ENCODE measurements around the gene SMKR1. TPM values are rescaled to one million over a fixed set of nuclear protein-coding genes. Genes with fewer than 3 reads are reported as not detected.
A peak's percentile ranks its signal among the peaks of the same experiment; 100 is the strongest.

The SMKR1 gene
- total and polyA plus RNA-seq, 2 of the 8 experiments (the other 6 are each of a cell fraction or from before 2014, with no cell fraction given), result 0.39 to 1.6 TPM

DNA sequence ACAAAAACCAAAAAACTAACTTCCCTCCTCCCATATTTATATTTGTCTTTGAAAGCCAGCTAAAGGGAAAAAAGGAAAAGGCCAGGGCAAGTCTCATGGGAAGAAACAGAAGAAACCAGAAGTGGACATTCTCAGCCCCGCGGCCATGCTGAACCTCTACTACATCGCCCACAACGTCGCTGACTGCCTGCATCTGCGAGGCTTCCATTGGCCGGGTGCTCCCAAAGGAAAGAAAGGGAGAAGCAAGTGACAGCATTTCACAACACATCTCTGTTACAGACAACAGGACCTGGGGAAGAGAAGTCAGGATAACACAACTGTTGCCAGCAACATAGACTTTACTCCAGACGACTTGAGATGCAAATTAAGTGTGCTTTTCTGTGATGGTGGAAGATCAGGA lies 9.9 kb downstream of the SMKR1 start:
- 88% methylated on average over 8 of the region's 8 CpGs; no CpG with 5 or more reads in 1 of the 2 experiments for WGBS, 2 experiments (ENCODE audit: extremely low coverage in 1 of 2, insufficient coverage in 1 of 2, insufficient read length in 1 of 2, insufficient replicate concordance in 2 of 2, low coverage in 1 of 2, low lambda C conversion rate in 2 of 2, missing lambda C conversion rate in 1 of 2)
- H4K8ac ChIP-seq (ENCODE audit: extremely low read depth, insufficient read depth, low read length), result no peak overlapping the region
- no peak overlapping the region for H2AK5ac ChIP-seq (ENCODE audit: low read depth, low read length)
- H2AFZ ChIP-seq (ENCODE audit: low read length), result 0 out of 2 replicates have a peak overlapping the region, but pooled peaks have one; percentile 17
- H3K4me3 ChIP-seq (ENCODE audit: extremely low read depth in 1 of 4, insufficient read depth in 2 of 4, low read depth in 3 of 4, low read length in 4 of 4), result no peak overlapping the region
- H2BK20ac ChIP-seq (ENCODE audit: low read length), result no peak overlapping the region
- H3K4ac ChIP-seq (replicated peaks; ENCODE audit: insufficient read length, low read depth, low read length), result no peak overlapping the region
- no peaks in the 10 kb centered on the region for H3K23me2 ChIP-seq (ENCODE audit: low read depth, low read length)
- H3K79me2 ChIP-seq (ENCODE audit: control insufficient read depth in 1 of 2, insufficient read depth in 2 of 2, low read length in 2 of 2), result no peaks in the 10 kb centered on the region
- ChIA-PET POLR2A (ENCODE audit: partially characterized antibody) (no interaction called here), CTCF (ENCODE audit: partially characterized antibody) (no interaction called here)
- no peak overlapping the region for H3K27ac ChIP-seq (ENCODE audit: low read depth, low read length)
- H2BK120ac ChIP-seq (replicated peaks; ENCODE audit: low read depth, low read length), result no peak overlapping the region
- H3K23ac ChIP-seq (ENCODE audit: insufficient read length), result no peak overlapping the region
- no peak overlapping the region for H2BK12ac ChIP-seq (ENCODE audit: low read depth, low read length)
- H2BK5ac ChIP-seq (ENCODE audit: low read depth, low read length), result no peak overlapping the region
- H3K14ac ChIP-seq (ENCODE audit: insufficient read length), result no peak overlapping the region
- H3K79me1 ChIP-seq (ENCODE audit: low read depth, low read length), result no peaks in the 10 kb centered on the region
- H4K5ac ChIP-seq (ENCODE audit: insufficient read length, low read depth, low read length), result no peak overlapping the region
- DNase-seq (ENCODE audit: low read depth in 1 of 2, low spot score in 2 of 2), result no peak
- no peak overlapping the region for H2BK15ac ChIP-seq (ENCODE audit: low read length)
- no peak overlapping the region for H4K91ac ChIP-seq (replicated peaks; ENCODE audit: insufficient read length, low read length)
- peaks cover 2 to 6% (median 4%) of the 10 kb centered on the region in 4 experiments; a peak in 5 of 7 replicates for H3K4me1 ChIP-seq (replicated peaks in 1 of 4; ENCODE audit: control insufficient read depth in 3 of 4, insufficient read depth in 4 of 4, low read length in 3 of 4)
- no peak overlapping the region; the same call in 1 of the 2 replicates for H3K18ac ChIP-seq (ENCODE audit: extremely low read depth, low read length)
- H3K4me2 ChIP-seq (ENCODE audit: insufficient read depth in 1 of 2, low read depth in 2 of 2, low read length in 2 of 2), result no peak overlapping the region
- no peaks in the 10 kb centered on the region for H3K27me3 ChIP-seq (replicated peaks in 1 of 4; ENCODE audit: control insufficient read depth in 3 of 4, extremely low read depth in 1 of 4, insufficient read depth in 3 of 4, low read length in 3 of 4)
- H3K9ac ChIP-seq (replicated peaks in 1 of 4; ENCODE audit: extremely low read depth in 1 of 4, low read depth in 3 of 4, low read length in 3 of 4), result no peak overlapping the region
- H3K36me3 ChIP-seq (ENCODE audit: control insufficient read depth in 2 of 4, insufficient read depth in 4 of 4, low read length in 3 of 4), result no peaks in the 10 kb centered on the region
- H3K56ac ChIP-seq (replicated peaks; ENCODE audit: insufficient read length, low read depth, low read length), result no peak overlapping the region
- no peaks in the 10 kb centered on the region for H4K20me1 ChIP-seq (replicated peaks in 1 of 2; ENCODE audit: control insufficient read depth in 1 of 2, insufficient read depth in 2 of 2, low read length in 2 of 2)
- H3K9me3 ChIP-seq (ENCODE audit: insufficient read depth in 2 of 2, low read depth in 1 of 2, low read length in 1 of 2), result no peaks in the 10 kb centered on the region
- FAIRE-seq, result no peak
- TF ChIP-seq SP2 (IDR thresholded peaks at IDR 0.05; ENCODE audit: low read length), result no peak
- TF ChIP-seq, protein P1, sequence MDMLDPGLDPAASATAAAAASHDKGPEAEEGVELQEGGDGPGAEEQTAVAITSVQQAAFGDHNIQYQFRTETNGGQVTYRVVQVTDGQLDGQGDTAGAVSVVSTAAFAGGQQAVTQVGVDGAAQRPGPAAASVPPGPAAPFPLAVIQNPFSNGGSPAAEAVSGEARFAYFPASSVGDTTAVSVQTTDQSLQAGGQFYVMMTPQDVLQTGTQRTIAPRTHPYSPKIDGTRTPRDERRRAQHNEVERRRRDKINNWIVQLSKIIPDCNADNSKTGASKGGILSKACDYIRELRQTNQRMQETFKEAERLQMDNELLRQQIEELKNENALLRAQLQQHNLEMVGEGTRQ (IDR thresholded peaks at IDR 0.05; ENCODE audit: low read length), result no peak
- TF ChIP-seq PHF8 (conservative IDR thresholded peaks at IDR 0.05; ENCODE audit: low read depth, low read length), result no peak
- no peak for TF ChIP-seq RFX5 (IDR thresholded peaks at IDR 0.05; ENCODE audit: borderline replicate concordance, low read depth, low read length)
- TF ChIP-seq POU5F1 (IDR thresholded peaks at IDR 0.05; ENCODE audit: low read depth, low read length), result no peak
- TF ChIP-seq KDM4A (IDR thresholded peaks at IDR 0.05; ENCODE audit: low read depth, low read length, severe bottlenecking), result no peak
- TF ChIP-seq NRF1 (IDR thresholded peaks at IDR 0.05; ENCODE audit: low read depth, low read length), result no peak
- TF ChIP-seq TAF7 (optimal IDR thresholded peaks at IDR 0.05; ENCODE audit: borderline replicate concordance, low read depth, low read length), result no peak
- TF ChIP-seq, protein P2, sequence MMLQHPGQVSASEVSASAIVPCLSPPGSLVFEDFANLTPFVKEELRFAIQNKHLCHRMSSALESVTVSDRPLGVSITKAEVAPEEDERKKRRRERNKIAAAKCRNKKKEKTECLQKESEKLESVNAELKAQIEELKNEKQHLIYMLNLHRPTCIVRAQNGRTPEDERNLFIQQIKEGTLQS (IDR thresholded peaks at IDR 0.05; ENCODE audit: insufficient read depth, low read depth, low read length), result no peak
- TF ChIP-seq CBX5 (IDR thresholded peaks at IDR 0.05; ENCODE audit: low read depth, low read length), result no peak
- TF ChIP-seq CBX8 (IDR thresholded peaks at IDR 0.05; ENCODE audit: borderline replicate concordance, low read depth, low read length), result no peak
- no peak for TF ChIP-seq GTF2F1 (IDR thresholded peaks at IDR 0.05; ENCODE audit: borderline replicate concordance, low read depth, low read length)
- no peak for TF ChIP-seq BACH1 (IDR thresholded peaks at IDR 0.05; ENCODE audit: low read length)
